Osteocyte (in vitro differentiated cells): ENCODE data around the gene PLCD1. TPM values are rescaled to one million over a fixed set of nuclear protein-coding genes. Genes with fewer than 3 reads are reported as not detected.

Experiments
- DNase-seq: peaks from one replicate; pipeline ENCODE4 v3.0.0; 2021; ENCODE audit warnings: mixed read lengths; ENCODE audit not compliant: unreplicated experiment; ENCODE audit errors: extremely low spot score
- H3K27ac Mint-ChIP-seq: one replicate; pipeline ENCODE4 v1.8.0; 2021; ENCODE audit warnings: mild to moderate bottlenecking, mixed read lengths; ENCODE audit not compliant: unreplicated experiment
- H3K27me3 Mint-ChIP-seq: one replicate; pipeline ENCODE4 v1.8.0; 2021; ENCODE audit warnings: mixed read lengths; ENCODE audit not compliant: unreplicated experiment
- H3K36me3 Mint-ChIP-seq: one replicate; pipeline ENCODE4 v1.8.0; 2021; ENCODE audit warnings: mixed read lengths; ENCODE audit not compliant: unreplicated experiment
- H3K4me1 Mint-ChIP-seq: one replicate; pipeline ENCODE4 v1.8.0; 2021; ENCODE audit warnings: mixed read lengths; ENCODE audit not compliant: unreplicated experiment
- H3K4me3 Mint-ChIP-seq: one replicate; pipeline ENCODE4 v1.8.0; 2021; ENCODE audit warnings: mild to moderate bottlenecking, moderate library complexity, mixed read lengths; ENCODE audit not compliant: unreplicated experiment
- H3K9me3 Mint-ChIP-seq: one replicate; pipeline ENCODE4 v1.8.0; 2021; ENCODE audit warnings: mixed read lengths; ENCODE audit not compliant: unreplicated experiment
- CTCF ChIP-seq: fragments of 200-600 bp; sonication (generic); IDR thresholded peaks from 2 replicates; pipeline ENCODE4 v1.5.0; 2021; ENCODE audit warnings: antibody characterized with exemption, mild to moderate bottlenecking, moderate library complexity
- total RNA-seq: library from RNA; stranded (reverse); gene quantifications from 2 replicates; pipeline ENCODE4 v1.2.1, GENCODE V29; 2021

Gene PLCD1
- total RNA-seq, 1 donor from 2014 or later: 21.8 TPM

- Mint-ChIP-seq H3K4me3 (no peak overlapping the region), H3K27ac (no peak overlapping the region), H3K36me3 (no peaks in the 10 kb centered on the region), H3K27me3 (peaks cover 51% of the 10 kb centered on the region), H3K4me1 (no peaks in the 10 kb centered on the region), H3K9me3 (no peaks in the 10 kb centered on the region)
- TF ChIP-seq CTCF: no peak
- DNase-seq: no peak
These were observed 20.1 kb upstream of the PLCD1 start for GRCh38 chr3:38049358-38050126.

- Mint-ChIP-seq H3K27me3 (peaks cover 51% of the 10 kb centered on the region), H3K27ac (no peak overlapping the region)
- no peak for TF ChIP-seq CTCF
These were observed 18.5 kb upstream of the PLCD1 start for GRCh38 chr3:38047896-38048295.

GRCh38 chr3:38046821-38047220 is 17.4 kb upstream of the PLCD1 start:
- Mint-ChIP-seq H3K36me3 (no peaks in the 10 kb centered on the region), H3K4me1 (no peaks in the 10 kb centered on the region), H3K9me3 (no peaks in the 10 kb centered on the region), H3K27me3 (peaks cover 53% of the 10 kb centered on the region), H3K4me3 (no peak overlapping the region), H3K27ac (no peak overlapping the region)
- DNase-seq: no peak
- no peak for TF ChIP-seq CTCF

More at GRCh38 chr3:38047896-38048295, 18.5 kb upstream of the PLCD1 start:
- Mint-ChIP-seq H3K4me3 (no peak overlapping the region), H3K36me3 (no peaks in the 10 kb centered on the region), H3K4me1 (no peaks in the 10 kb centered on the region), H3K9me3 (no peaks in the 10 kb centered on the region)
- DNase-seq: no peak

GRCh38 chr3:38046027-38046426 is 16.6 kb upstream of the PLCD1 start:
- Mint-ChIP-seq H3K4me1 (no peaks in the 10 kb centered on the region), H3K4me3 (no peak overlapping the region), H3K36me3 (no peaks in the 10 kb centered on the region), H3K27ac (no peak overlapping the region), H3K27me3 (peaks cover 53% of the 10 kb centered on the region), H3K9me3 (no peaks in the 10 kb centered on the region)
- TF ChIP-seq CTCF: no peak
- no peak for DNase-seq

GRCh38 chr3:38043486-38043885 is 14.0 kb upstream of the PLCD1 start:
- H3K9me3 Mint-ChIP-seq: no peaks in the 10 kb centered on the region
- no peak for TF ChIP-seq CTCF
- peaks cover 45% of the 10 kb centered on the region for H3K27me3 Mint-ChIP-seq
- H3K4me3 Mint-ChIP-seq: no peak overlapping the region
- H3K36me3 Mint-ChIP-seq: no peaks in the 10 kb centered on the region
- no peak overlapping the region for H3K27ac Mint-ChIP-seq
- DNase-seq: no peak
- peaks cover 15% of the 10 kb centered on the region for H3K4me1 Mint-ChIP-seq
